Coronary artery (tissue), 2 donors: Measurements from ENCODE around the gene CHIC2.

Source experiments
- DNase-seq: peaks from one replicate; pipeline ENCODE4 v3.0.0-alpha.2; 2017; ENCODE audit warnings: low spot score
- H3K27ac ChIP-seq, 2 donors: fragments of 200-600 bp; sonication (generic); one replicate each; pipeline ENCODE4 v1.5.1; 2016 to 2019
- H3K4me3 ChIP-seq: fragments of 200-600 bp; sonication (generic); 2 replicates; pipeline ENCODE4 v1.5.1; 2016; ENCODE audit warnings: mild to moderate bottlenecking, moderate library complexity
- TF ChIP-seq, protein P1 (sequence below): fragments of 200-600 bp; sonication (generic); IDR thresholded peaks from one replicate; pipeline ENCODE4 v1.5.1; 2019; ENCODE audit warnings: antibody characterized with exemption

CHIC2 gene

DNA sequence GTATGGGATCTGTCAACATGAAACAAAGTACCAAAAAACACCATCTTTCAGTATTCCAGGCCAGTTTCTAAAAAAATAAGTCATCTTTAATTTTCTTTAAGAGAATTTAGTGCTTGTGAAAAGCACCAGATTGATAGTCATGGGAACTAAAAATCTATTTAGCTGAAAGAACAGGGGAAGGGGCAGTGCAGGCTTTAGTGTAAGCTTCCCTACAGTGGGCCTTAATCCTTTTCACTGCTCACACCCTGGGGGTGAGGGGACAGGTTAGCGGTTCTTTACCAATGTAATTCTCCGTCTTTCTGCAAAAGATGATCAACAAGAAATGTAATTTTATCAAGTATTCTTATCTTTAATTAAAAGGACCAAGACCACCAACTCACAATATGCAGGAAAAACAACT is 47.1 kb downstream of the CHIC2 start:
- Histone ChIP-seq H3K4me3 (no peak overlapping the region), H3K27ac (no peak overlapping the region)
- DNase-seq = no peak
- TF ChIP-seq, protein P1, sequence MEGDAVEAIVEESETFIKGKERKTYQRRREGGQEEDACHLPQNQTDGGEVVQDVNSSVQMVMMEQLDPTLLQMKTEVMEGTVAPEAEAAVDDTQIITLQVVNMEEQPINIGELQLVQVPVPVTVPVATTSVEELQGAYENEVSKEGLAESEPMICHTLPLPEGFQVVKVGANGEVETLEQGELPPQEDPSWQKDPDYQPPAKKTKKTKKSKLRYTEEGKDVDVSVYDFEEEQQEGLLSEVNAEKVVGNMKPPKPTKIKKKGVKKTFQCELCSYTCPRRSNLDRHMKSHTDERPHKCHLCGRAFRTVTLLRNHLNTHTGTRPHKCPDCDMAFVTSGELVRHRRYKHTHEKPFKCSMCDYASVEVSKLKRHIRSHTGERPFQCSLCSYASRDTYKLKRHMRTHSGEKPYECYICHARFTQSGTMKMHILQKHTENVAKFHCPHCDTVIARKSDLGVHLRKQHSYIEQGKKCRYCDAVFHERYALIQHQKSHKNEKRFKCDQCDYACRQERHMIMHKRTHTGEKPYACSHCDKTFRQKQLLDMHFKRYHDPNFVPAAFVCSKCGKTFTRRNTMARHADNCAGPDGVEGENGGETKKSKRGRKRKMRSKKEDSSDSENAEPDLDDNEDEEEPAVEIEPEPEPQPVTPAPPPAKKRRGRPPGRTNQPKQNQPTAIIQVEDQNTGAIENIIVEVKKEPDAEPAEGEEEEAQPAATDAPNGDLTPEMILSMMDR = no peak

DNA sequence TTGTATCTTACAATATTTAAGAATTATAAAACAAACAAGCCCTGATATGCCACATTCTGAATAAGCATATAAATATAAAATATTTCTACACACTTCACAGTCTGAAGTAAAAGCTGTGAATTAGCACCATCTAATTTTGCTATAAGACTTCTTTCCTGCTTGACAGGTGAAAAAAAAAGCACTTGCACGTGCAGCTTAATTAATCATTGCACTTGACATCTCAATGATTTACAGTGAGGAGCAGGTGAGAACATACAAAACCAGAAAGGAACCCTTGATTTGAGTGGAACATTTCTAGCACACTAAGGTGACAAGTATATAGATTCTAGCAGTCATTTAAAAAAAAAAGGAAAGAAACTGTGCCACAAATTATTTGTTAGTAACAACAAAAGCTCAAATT is 47.9 kb downstream of the CHIC2 start:
- TF ChIP-seq, protein P1 = no peak
- DNase-seq = no peak
- H3K27ac ChIP-seq = no peak overlapping the region

DNA sequence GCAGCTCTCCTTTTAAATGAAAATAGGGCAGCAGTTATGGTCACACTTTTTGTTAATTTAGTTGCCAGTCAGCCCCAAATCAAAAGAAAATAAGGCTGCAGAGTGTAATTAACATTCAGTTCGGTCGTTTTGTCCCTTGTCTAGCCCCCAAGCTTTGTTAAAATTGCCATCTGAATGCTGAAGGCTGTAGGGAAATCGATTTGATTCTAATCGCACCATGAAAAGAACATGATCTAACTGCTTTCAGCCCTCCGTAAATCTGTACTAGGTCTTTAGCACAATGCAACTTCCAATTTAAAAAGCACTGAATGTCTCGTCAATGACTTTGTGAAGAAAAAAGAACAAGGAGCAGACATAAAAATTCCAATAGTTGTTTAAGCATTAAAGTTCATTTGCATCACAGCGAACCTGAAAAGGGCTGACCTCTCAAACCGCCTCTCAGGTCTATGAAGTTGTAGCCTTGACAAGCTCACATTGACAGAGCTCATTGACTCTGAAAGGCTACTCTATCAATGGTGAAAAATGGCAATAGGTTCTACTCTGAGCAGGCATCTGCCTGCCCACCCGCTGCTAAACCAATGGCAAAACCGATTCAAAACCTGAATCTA is 48.9 kb downstream of the CHIC2 start:
- no peak for DNase-seq
- TF ChIP-seq, protein P1 = no peak
- Histone ChIP-seq H3K4me3 (no peak overlapping the region), H3K27ac (no peak overlapping the region)

More for the DNA sequence above, 47.9 kb downstream of the CHIC2 start:
- no peak overlapping the region for H3K4me3 ChIP-seq

DNA sequence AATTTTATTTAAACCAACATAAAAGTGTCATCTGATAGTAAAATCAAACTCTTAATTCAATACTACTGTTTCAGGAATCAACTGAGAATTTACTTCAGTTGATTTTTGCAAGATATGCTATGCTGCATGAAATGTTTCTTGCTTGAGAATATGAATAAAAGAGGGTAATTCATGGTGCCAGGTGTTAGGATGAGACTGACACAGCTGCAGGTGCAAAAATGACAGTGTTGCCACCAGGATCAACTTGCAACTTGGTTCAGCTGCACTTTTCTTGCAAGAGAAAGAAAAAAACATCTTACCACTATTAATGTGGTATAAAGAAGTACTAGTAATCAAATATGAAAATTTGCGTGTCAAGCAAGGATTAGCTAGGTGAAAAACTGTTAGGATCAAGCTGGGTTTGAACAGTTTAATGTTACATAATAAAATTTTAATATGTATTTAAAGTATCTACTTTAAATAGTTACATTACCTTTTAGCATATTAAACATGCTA is 49.7 kb downstream of the CHIC2 start:
- H3K4me3 ChIP-seq = no peak overlapping the region
- DNase-seq = no peak
- TF ChIP-seq, protein P1 = no peak
- no peak overlapping the region for H3K27ac ChIP-seq

DNA sequence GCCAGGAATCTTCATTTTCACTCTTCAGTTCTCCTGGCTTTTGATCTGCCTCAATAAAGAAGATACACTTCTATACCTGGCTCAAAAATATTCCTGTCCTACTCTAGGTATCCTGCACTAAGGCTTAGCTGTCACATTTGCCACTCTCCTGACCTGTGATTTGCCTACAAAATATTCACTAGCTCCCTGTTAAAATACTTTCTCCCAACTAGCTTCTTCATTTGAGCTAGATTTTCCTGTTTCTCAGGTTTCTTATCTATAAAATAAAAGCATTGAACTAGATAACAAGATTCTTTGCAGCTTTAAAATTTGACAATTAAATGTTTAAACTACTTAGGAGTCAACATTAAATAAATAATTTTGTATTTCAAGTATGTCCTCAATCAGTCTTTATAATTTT is 53.2 kb downstream of the CHIC2 start:
- no peak for DNase-seq
- Histone ChIP-seq H3K4me3 (no peak overlapping the region), H3K27ac (no peak overlapping the region)
- TF ChIP-seq, protein P1 = no peak

DNA sequence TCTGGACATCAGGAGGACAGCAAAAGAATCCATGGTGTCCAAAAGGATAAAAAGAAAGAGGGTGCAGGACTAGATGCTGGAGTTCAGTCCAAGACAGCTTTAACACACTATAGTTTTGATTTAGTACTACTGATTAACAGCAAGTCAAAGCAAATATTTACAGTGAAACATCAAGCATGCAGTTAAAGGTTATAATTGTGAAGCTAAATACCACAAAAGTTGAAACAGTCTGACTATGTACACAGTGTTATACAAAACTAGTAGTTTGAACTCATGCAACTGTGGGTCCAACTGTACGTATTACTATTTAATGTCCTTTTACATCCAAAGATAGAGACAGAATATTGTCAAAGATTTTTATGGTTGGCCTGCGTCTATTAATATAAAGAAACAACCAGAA is 57.6 kb downstream of the CHIC2 start:
- H3K27ac ChIP-seq = no peak overlapping the region
- no peak overlapping the region for H3K4me3 ChIP-seq
- no peak for DNase-seq
- TF ChIP-seq, protein P1 = no peak

DNA sequence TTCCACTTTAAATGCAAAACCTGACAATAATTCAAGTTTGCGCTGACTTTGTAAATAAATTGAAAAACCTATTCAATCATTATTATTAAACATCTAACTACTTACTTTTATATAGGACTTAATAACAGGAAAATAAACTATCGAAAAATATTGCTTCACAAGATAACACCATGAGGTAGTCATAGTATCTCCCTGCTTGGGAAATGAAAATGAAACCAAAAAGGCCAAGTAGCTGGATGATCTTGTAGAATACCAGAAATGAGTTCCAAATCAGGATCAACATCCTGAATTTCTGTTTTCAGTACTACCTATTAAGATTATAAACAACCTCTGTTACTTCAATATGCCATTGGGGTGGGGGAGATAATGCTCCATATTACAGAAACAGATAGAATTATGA is 58.9 kb downstream of the CHIC2 start:
- no peak overlapping the region for H3K4me3 ChIP-seq
- TF ChIP-seq, protein P1 = no peak
- H3K27ac ChIP-seq = no peak overlapping the region
- DNase-seq = no peak
